ENCODE data around the gene FNBP1.
"Not testable (repeated sequence)": the region's sequence is repeated elsewhere in the genome, so short reads cannot be mapped to it uniquely, and the experiment has no call there.

The FNBP1 gene

GRCh38 chr9:129946246-129946995 lies 96.6 kb downstream of the FNBP1 start:
- DNase-seq, result no peak

DNA sequence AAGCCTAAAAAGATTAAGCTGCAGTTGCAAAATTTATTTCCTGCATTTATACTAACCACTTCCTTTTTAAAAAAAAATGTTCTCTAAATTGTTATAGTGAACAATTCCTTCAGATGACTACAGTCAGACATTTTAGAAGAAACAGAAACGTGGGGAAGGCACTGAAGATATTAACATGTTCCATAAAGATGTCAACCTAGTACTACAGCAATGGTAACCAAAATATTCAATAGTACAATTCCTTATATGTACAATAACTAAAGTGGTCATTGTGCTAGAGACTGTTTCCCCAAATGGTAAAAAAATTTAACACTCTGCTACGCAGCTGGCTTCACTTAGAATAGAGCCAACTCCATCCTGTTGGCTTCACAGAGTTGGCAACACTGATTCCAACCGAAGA lies 97.7 kb downstream of the FNBP1 start:
- DNase-seq, result no peak

DNA sequence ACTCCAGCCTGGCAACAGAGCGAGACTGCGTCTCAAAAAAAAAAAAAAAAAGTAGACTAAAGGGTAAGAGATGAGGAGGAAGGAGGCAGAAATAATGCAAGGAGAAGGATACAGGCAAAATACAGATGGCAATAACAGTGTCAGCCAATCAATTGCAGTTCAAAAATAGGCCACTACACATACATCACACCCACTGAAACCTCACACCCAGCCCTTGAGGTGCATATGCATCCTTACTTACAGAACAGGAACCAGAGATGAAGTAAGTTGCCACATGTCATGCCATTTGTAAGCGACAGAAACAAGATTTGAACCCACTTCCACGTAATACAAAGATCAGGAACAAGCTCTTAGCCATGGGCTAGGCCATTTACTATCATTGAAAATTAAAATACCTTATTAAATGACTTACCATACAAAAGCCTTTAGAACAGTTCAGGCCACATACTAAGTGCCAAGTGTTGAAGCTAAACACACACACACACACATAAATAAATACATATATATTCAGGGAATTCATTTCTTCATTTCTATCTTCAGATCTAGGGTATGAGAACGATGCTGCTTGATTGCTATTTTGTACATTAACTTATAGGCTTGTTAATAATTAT lies 98.4 kb downstream of the FNBP1 start:
- DNase-seq, result peak; percentile 38

DNA sequence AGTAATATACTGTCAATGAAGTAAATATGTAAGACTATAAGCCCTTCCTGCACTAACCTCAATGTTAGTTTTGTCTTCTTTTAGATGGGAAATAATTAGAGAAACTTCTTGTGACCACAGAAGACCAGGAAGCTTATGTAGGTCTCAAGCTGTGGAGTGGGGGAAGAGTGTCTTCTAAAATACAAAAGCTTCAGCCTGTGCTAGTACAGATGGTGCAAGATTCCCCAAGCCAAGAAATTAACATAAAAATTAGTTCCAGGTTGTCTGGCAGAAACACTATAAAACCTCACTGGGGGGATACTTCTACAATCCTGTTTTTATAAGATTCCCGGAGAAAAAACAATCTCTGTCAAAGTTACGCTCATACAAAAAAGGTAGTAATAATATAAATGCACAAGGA lies 103.6 kb downstream of the FNBP1 start:
- no peak for DNase-seq

GRCh38 chr9:129938291-129938979 lies 104.6 kb downstream of the FNBP1 start:
- no peak for DNase-seq

DNA sequence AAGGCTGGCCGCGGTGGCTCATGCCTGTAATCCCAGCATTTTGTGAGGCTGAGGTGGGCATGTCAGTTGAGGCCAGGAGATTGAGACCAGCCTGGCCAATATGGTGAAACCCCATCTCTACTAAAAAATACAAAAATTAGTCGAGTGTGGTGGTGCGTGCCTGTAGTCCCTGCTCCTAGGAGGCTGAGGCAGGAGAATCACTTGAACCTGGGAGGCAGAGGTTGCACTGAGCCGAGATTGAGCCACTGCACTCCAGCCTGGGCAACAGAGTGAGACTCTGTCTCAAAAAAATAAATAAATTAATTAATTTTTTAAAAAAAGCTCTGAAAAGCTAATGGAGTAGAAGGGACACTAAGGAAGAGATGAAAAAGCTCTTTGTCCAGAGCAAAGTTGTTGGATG lies 105.1 kb downstream of the FNBP1 start:
- DNase-seq, result not testable (repeated sequence)

- DNase-seq, result no peak
Measured at GRCh38 chr9:129936222-129936621, 106.8 kb downstream of the FNBP1 start.

DNA sequence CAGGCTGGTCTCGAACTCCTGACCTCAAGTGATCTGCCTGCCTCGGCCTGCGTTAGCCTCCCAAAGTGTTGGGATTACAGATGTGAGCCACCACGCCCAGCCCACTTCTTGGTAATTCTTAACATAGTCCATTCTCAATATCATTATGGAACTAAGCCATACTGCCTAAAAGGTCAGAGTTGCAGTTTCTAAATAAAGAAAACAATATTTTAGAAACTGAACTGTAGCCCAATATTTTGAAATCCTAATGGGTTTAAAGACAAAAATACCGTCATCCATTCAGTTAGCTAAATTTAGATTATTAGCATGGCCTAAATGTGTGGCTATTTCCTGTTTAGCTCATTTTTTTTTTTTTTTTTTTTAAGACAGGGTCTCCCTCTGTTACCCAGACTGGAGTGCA lies 108.2 kb downstream of the FNBP1 start:
- no peak for DNase-seq

GRCh38 chr9:129934041-129934591 lies 108.9 kb downstream of the FNBP1 start:
- DNase-seq, result no peak

DNA sequence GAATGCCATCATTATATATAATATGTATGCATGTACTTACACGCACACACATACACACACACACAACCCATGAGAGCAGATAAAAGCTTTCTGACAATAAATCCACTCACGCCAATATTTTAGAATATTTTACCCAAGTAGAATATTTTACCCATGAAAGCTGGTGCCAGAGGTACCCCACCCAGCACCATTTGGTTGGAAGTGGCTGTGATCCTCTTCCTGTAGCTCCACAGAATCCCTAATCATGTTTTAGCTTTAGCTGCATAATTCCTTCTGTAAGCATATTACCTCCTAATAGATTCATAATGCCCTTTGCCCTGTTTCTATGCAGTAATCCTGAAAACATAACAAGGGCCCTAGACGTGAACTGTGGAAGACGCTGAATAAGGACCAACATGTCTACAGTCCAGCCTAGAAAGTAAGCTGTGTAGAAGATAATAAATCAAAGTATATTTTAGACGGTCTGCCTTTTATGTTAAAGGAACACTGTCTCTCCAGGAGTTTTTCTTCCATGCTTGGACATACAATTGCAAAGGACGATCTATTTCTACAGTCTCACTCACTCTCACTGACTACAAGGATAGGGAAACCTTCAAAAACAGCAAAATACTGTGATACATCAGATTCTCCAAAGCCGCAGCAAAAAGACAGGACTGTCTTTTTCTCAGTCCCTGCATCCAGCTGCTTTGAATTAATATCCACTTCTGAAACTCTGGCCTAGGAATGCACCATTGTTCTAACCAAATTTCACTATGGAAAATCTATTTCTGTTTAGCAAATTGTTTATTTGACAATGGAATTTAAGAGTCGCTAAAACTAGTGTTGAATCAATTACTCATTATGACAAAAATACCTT lies 109.6 kb downstream of the FNBP1 start:
- no peak for DNase-seq

DNA sequence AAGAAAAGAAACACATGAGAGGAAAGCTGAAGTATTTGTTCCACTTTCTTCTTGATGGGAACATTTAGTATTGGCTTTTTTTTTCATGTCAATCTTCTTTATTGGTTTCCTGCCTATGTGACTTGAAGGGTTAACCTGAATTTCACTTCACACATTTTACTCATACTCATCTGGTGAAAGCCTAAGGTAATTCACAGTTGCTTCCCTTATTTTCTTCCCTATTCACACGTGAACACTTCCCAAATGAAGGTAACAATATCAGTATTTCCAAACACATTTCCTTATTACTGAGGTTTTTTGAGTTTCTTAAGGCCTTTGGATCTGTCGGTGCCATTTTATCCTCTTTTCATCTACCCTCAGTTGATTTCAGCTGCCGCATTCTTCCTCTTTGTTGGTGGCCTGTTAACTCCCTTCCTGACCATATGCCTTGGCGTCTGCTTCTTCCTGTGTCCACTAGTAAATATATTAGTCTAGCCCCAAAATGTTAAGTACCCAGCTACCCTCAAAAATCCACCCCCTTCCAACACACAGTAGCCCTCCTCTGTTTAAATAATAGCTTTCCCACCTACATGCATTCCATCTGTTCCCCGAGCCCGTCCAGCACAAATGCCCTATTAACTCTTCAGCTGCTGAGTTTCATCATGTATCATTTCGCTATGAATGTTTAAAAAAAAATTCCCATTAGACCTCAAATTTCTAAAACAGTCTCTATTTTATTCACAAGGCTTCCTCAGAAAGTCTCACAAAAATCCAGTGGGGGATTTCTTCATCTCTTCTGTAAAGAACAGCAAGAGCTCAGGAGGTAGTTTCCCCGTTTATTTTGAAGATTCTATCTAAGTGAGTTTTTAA lies 110.5 kb downstream of the FNBP1 start:
- no peak for DNase-seq

- no peak for DNase-seq
Measured at GRCh38 chr9:129930743-129931142, 112.2 kb downstream of the FNBP1 start.

DNA sequence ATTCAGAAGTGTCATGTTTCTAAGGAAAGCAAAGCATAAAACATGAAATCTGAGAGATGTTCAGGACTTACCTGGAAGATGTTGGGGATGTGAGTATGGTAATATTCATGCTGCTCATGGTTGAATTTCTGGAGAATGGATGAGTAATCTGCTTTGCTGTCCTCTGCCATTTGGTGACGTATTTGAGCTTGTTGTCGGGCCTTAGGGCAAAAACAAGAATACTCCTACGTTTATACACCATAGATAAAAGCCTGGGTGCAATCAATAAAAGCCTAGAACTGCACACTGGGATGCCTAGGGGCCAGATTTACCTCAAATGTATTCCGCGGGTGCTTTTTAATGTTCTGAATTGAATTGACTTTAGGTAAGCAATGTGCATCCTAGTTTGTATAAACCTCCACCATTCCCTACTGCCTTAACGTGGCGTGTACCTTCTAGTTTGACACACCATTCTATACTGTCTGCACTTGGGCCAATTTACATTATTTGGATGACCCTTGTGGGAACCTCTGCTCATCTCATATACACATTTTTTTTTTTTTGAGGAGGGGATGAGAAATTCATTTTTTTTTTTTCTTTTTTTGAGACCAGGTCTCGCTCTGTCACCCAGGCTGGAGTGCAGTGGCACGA lies 113.4 kb downstream of the FNBP1 start:
- no peak for DNase-seq

GRCh38 chr9:129923589-129923988 lies 119.4 kb downstream of the FNBP1 start:
- no peak for DNase-seq

DNA sequence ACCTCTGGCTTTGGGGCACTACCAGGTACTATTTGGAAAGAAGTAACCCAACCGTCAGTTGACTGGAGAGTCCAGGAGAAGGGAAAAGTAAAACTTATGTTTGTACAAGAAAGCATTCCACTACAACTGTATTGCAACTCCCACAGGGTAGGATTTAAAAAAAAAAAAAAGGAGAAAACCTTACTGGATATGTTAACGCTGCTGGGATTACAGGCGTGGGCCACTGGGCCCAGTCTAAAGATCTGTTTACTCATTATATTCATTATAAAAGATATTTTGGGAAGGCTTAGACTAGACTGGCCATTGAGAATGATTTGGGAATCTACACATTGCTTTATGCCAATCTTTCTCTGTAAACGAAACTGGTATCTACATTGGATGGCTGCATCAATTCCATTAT lies 121.1 kb downstream of the FNBP1 start:
- no peak for DNase-seq

DNA sequence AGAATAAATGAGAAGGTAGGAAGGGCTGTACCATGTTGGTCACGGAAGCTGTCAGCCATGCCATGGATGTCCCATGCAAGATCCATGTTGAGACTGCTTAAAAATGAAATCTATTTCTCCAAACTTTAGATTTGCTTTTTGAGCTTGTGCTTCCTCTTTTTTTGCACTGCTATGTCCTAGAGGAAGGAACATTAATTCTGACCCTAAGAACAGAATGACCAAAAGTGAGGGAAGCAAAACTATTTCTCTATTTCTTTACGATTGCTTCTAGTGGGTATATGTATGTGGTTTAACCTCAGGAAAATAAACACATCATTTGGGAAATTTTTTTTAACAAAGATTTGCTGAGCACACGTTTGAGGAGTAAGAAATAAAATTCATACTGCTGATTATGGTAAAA lies 123.1 kb downstream of the FNBP1 start:
- DNase-seq, result no peak

DNA sequence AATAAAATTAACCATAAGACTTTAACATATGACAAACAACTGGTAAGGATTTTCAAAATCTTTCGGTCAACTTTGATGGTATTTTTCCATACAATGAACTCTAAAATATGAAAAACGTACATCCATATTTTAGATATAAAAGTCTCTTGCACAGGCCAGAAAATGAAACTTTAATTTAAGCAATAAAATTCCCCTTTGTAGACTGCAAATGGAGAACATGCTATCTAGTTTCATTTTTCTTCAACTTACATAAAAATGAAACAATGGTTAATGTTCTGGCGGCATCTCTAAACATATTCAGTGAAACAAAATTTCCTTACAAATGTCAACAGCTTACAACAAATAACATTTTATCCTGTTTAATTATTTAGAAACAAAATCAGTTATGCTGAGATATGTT lies 123.7 kb downstream of the FNBP1 start:
- no peak for DNase-seq

- no peak for DNase-seq
Measured at GRCh38 chr9:129918296-129918950, 124.6 kb downstream of the FNBP1 start.

DNA sequence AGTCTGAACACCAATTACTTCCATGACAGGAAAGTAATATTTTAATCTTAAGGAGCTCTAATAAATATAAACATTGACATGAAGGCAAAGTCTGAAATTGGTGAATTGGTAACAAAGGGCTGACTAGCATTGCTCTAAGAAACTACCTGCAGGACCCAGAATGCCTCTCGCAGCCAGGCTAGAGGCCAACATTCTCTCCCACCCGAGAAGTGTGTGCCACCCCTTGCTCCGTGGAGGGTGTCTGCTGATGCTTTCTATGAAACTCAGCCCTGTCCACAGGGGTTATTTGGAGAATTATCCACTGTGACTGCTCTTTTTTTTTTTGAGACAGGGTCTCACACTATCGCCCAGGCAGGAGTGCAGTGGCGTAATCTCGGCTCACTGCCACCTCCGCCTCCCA lies 126.3 kb downstream of the FNBP1 start:
- no peak for DNase-seq

GRCh38 chr9:129914051-129914450 lies 128.9 kb downstream of the FNBP1 start:
- no peak for DNase-seq
